Glomerular visceral epithelial cell (primary cell): ENCODE results near the gene ADGRG6.
A peak's percentile ranks its signal among the peaks of the same experiment; 100 is the strongest.
"Not testable (repeated sequence)": the region's sequence is repeated elsewhere in the genome, so short reads cannot be mapped to it uniquely, and the experiment has no call there.

Source experiments
- DNase-seq: peaks from one replicate; pipeline ENCODE4 v3.0.0-alpha.2; 2016; ENCODE audit errors: extremely low spot score

ADGRG6 gene

DNA sequence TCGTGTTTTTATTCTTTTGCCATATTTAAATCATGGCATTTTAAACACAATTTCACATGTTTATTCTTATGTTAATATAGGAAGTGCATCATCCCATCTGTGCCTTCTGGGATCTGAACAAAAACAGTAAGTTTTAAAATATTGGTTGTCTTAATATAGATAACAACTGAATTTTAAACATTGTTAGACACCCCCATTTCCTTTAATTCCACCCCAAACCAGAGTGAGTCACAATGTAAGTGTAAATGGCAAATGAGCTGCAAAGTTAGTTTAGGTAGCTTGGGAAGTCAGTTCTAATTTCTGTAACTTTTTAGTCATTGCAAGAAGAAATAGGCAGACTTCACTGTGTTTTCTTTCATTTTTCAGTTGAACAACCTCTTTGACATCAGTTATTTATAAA lies 108.0 kb downstream of the ADGRG6 start:
- no peak for DNase-seq

DNA sequence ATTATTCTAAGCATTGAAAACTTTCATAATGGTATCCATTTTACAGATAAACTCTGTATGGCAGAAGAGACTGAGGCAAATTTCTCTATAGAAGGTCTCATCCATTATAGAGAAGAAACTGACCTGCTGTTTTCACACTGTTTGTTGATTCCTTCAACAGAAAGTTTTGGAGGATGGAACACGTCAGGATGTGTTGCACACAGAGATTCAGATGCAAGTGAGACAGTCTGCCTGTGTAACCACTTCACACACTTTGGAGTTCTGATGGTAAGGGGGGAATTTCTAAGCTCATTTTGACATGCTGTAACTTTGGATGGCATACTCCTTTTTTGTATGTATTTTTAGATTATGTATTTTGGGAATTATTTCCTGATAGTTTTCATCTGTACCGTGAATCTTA lies 109.3 kb downstream of the ADGRG6 start:
- no peak for DNase-seq

DNA sequence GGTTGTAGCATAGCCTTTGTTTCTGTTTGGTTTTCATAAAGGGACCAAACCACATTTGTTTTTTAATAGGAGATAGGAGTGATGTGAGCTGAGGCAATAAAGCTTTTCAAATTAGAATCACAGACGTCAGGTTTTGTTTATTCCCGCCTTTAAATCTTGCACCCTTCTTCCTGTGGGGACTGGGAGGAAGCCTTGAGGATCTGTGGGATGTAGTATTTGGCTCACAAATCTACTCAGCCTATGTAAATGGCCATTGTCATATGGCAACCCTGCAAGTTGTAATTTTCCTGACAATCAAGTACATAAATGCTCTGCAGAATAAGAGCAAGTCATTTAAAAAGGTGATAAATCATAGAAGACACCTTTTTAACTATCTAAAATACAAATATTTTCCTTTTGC lies 110.4 kb downstream of the ADGRG6 start:
- no peak for DNase-seq

DNA sequence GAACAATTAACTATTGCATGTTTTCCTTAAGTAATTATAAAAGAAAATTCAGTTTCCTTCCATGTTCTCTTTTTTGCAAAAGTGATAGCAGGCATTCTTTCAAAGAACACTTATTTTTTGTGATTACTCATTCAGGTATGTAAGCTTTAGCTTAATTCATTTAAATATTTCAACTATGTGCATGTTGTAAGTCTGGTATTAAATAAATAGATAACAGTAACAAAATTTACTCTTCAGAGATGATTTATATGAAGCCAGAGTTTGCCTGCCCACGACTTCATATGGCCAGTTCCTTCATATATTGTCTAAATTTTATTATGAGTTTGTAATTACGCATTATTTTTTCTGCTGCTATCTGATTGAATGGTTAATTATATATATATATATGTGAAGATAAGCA lies 110.9 kb downstream of the ADGRG6 start:
- DNase-seq: no peak

DNA sequence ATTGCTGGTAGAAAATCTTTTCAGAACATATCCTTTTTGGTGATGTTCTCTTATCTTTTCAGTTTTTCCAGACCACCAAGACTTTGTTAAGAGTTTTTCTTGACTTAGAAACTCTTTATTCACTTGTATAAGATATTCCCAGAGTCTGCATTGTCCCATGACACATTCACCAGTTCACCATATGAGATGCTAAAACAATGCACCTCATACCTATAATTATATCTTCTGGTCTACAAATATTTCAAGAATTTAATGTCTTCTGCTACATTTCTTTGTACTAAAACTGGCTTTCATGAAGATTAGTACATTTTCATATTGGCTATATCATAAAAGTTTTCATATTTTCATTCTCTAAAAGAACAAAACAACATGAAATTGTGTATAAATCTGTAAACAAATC lies 111.3 kb downstream of the ADGRG6 start:
- peak; percentile 78 for DNase-seq

DNA sequence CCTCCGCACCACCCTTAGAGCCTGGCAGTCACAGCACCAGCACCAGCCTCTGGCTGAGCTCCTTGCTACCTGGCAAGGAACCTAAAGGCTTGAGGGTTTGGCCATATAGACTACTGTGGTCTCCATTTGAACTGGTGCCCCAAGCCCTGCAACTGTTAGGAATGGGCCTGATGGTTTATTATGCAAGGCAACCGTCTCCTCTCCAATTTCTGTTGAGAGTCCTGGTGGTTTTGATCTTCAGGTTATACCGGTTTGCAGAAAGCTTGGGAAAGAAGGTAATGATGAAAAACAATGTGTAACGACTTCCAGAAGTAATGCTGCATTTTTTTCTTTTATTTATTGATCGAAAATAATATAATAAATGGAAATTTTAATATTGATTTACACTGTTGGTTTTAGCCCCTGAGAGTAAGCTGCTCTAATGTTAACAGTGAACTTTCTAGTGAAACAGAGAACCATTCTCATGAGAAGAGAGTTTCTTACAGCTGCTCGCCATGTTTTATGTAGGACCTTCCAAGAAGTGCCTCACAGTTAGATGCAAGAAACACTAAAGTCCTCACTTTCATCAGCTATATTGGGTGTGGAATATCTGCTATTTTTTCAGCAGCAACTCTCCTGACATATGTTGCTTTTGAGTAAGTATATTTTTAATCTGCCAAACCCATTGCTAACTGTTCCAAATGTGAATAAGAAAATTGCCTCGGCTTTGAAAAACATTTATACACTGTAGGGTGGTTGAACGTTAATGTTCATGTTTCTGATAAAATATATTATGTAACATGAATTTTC lies 112.8 kb downstream of the ADGRG6 start:
- no peak for DNase-seq

DNA sequence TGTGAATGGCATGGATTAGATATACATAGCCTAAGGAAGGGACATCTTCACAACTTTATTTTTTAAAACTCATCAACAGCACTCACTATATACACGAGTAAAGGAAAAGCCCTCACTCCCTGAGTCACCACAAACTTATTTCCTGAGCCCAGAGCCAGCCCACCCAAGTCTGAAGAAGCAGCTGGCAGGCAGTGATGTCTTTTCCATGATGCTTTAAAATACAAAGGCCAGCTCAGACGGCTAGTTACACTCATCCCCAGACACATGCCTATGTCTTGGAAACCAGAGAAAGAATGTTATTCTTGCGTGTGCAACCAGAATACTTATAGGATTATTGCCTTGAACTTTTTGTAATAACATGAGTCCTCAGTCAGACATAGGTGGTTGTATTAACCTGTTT lies 114.4 kb downstream of the ADGRG6 start:
- DNase-seq: peak; percentile 93

DNA sequence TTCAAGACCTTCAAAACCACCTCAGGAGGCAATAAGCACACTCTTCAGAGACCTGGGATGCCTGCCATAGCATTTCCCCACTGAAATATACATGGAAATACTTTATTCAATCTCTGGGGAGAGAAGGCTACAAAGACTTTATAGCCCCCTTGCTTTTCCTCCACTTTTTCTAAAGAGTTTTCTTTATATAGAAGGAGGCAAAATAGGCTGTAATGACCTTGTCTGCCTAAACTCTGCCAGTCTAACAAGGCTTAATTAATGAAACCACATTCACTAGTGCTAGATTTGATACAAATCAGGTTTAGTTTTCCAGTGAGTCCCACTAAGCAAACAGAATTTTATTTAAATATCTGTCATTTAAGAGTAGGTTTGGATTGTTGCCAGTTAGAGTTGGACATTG lies 114.9 kb downstream of the ADGRG6 start:
- no peak for DNase-seq

DNA sequence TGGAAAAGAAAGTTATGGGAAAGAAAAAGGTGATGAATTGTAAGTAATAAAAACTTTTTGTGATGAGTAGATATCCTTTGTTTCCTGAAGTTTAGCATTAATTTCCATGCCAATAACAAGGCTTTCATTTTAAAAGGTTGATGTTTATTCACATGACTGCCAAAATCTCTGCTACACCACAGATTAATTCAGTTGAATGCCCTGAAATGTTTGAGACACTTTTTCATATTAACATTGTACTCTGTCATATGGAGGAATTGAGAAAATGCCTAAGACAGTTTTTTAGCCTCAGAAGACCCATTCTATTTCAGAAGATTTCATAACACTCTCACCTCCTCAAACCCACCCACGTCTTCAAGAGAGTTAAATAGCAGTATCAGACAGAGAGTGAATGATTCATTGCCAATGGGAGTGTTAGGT lies 115.5 kb downstream of the ADGRG6 start:
- DNase-seq: peak; percentile 11

DNA sequence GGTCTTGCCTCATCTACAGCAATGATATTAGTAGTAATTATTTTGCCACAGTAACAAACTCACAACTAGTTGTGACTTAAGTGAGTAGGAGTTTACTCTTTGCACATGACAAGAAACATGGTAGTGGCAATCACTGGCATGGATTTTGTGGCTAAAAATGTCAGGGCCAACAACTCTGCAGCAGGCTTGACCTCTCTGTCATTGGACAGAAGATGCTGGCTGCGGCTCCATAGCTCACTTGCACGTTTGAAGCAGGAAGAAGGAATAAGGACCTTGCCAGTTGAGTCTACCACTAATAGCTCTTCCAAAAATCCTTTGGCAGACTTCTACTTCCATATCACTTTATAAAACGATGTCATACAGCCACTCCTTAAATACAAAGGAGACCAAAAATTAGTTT lies 117.3 kb downstream of the ADGRG6 start:
- no peak for DNase-seq

DNA sequence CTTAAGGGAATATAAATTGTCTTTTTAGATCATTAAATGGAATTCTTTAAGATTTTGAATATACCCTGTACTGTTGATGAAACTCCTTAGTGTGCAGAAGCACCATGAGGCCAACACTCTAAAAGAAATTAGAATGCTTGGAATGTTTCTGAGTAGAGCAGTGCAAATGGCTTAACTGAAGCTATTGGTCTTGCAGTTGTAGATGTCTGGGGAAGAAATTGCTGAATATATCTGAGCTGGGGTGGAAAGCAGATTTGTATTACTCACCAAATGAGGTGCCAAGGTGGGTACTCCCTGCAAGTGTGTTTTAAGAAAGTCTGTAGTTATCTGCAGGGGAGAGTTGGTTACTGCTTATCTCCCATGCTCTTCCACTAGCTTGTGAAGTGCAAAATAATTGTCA lies 119.0 kb downstream of the ADGRG6 start:
- DNase-seq: no peak

DNA sequence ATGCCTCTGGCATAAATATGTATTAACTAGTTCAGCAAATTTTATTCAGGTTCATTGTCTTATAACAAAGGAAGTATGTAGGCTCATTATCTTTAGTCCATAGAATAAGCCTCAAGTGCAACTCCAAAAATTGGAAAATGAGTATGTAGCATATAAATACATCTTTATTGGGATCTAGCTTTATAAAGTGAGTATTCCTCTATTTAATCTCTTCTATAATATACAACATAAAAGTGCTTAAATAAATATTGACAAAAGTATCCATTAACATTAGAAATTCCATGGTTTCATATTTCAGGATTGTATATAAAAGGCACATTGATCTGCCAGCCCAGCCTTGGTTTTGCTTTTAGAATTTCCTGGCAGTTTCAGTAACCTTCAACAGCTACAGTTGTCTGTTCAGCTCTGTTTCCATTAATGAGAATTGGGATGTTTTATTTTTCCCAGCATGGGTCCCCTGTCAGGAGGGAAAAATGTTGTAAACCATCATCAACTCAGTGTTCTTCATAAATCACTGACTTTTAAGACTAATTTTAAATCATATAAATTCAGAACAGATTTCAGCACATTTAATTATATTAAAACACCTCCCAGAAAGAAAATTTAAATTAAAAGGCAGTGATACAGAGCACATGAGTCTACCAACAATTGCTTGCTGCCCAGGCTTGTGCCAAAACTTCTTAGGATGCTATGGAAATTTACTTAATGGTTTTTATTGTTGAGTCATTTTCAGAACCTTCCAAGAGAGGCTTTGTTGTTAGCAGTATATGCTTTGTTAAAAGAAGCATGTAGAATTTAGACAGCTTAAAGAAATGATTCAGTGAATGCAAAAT lies 119.7 kb downstream of the ADGRG6 start:
- no peak for DNase-seq

DNA sequence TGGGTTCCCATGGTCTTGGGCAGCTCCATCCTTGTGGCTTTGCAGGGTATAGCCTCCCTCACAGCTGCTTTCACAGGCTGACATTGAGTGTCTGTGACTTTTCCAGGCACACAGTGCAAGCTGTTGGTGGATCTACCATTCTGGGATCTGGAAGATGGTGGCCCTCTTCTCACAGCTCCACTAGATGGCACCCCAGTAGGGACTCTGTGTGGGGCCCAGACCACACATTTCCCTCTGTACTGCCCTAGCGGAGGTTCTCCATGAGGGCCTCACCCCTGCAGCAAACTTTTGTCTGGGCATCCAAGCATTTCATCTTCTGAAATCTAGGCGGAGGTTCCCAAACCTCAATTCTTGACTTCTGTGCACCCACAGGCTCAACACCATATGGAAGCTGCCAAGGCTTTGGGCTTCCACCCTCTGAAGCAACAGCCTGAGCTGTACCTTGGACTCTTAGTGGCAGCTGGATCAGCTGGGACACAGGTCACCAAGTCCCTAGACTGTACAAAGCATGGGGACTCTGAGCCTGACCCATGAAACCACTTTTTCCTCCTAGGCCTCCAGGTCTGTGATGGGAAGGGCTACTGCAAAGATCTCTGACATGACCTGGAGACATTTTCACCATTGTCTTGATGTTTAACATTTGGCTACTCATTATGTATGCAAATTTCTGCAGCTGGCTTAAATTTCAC lies 124.8 kb downstream of the ADGRG6 start:
- not testable (repeated sequence) for DNase-seq

DNA sequence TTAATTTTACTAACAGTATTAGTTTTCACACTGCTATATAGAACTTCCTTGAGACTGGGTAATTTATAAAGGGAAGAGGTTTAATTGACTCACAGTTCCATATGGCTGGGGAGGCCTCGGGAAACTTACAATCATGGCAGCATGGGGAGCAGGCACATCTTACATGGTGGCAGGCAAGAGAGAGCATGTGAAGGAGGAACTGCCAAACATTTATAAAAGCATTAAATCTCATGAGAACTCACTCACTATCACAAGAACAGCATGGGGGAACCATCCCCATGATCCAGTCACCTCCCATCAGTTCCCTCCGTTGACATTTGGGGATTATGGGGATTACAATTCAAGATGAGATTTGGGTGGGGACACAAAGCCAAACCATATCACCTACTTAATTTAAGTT lies 126.7 kb downstream of the ADGRG6 start:
- not testable (repeated sequence) for DNase-seq

DNA sequence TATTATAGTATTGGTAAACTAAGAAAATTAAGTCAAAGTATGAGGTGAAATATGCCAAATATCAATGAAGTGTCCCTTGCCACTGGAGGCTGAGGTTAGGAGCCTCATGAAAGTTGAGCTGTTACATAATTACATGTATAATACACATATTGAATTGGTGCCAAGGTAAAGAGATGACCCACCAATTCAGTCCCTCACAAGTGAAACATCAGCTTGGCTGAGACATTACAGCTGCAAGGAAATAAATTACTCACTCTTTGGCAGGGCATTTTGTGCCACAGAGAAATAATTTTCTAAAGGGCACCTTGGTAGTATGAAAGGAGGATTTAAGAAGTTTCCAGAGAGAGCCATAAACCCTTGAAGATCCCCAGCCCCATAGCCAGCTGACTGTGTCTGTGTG lies 127.4 kb downstream of the ADGRG6 start:
- peak; percentile 11 for DNase-seq

DNA sequence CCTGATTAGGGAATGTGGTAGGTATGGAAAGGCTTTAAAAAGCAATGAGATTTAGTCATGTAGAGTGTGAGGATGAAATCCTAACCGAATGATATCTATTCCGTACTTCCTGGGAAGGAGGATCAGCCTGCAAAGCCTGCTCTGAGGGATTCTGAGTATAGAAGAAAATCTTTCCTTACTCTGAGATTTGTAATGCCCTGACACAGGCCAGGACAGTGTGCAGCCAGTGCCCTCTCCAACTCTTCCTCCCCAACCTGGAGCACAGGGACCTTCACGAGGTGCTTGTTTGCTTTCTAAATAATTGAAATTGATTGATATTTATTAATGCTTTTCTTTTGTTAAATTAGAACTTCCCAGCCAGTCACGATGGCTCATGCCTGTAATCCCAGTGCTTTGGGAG lies 131.6 kb downstream of the ADGRG6 start:
- no peak for DNase-seq

DNA sequence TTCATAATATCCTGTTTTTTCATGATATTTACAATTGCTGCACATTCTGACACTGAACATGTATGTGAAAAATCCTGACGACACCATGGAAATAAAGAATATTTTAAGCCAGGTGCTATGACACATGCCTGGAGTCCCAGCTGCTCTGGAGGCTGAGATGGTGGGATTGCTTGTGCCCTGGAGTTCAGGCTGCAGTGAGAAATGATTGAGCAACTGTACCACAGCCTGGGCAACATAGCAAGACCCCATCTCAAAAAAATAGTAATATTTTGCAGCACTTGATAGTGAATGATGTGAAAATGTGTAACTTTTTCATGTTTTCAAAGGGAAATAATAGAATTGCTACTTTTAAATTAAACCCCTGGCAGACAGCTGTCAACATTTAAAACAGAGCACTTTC lies 137.1 kb downstream of the ADGRG6 start:
- no peak for DNase-seq

DNA sequence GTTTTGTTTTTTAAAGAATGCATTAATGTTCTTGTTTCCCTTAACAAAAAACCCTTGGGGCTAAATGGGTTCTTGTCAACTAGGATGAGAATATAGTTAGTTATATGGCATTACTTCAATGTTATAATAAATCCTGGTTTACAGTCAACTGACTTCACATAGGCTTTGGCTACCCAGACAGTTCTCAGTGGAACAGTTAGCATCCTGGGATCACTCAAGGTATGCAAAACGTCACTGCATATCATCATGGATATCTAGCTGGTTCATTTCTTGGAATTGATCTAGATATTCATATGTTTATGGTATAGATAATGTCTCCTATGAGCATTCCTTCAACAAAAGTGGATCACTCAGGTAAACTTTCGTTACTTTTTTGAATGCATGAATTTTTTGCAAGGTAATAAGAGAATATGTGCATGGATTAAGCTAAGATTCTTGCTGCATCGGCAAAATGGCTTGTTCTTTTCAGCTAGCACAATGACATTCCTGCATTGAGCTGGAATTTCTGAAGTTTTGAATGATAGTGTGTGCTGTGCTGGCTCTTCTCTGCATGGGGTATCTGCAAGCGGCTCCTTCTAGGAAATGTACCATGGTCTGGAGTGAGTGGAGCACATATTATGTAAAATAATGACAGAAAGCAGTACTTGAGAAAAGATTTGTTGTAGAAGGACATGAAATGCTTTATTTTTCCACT lies 138.9 kb downstream of the ADGRG6 start:
- DNase-seq: no peak

DNA sequence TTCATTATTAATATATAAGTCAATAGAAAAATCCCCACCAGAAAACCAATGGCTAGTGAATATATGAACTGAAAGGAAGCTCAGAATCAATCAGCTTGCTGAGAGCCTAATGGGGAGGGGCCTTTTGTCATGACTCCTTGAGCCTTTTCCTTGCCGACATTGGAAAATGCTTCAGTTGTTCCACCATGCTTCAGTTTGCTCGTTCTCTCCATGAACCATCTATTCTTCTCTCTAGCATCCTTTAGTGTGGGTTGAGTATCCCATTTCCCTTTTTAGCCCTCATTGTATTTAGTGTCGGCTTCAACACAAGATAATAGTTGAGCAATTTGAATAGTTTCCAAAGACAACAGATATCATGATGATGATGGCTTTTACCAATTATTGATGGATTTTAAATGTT lies 139.9 kb downstream of the ADGRG6 start:
- no peak for DNase-seq

DNA sequence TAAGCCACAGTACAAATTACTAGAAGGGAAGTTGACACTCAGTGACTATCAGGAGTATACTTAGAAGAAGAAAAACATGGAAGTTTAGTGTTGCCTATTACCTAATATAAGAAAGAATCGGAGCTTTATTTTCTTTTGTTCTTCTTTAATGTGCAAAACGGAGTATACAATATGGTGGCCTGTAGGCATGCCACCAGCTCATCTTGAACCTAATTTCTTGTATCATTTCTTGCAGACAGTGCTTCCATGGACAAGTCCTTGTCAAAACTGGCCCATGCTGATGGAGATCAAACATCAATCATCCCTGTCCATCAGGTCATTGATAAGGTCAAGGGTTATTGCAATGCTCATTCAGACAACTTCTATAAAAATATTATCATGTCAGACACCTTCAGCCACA lies 141.3 kb downstream of the ADGRG6 start:
- no peak for DNase-seq

DNA sequence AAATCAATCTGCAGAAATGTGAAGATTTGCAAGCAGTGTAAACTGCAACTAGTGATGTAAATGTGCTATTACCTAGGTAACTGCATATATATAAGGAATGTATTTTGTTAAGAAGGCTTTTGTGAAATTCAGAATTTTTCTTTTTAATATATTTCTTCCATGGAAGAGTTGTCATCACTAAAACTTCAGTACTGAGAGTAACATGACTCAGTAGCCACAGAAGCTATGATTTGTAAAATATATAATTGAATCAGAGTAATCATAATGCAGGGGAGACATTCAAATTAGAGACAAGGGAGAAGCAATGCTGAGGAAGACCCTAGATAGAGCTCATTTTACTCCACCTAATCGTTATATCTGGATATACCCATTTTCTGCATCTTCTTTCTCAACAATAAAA lies 141.7 kb downstream of the ADGRG6 start:
- DNase-seq: no peak

DNA sequence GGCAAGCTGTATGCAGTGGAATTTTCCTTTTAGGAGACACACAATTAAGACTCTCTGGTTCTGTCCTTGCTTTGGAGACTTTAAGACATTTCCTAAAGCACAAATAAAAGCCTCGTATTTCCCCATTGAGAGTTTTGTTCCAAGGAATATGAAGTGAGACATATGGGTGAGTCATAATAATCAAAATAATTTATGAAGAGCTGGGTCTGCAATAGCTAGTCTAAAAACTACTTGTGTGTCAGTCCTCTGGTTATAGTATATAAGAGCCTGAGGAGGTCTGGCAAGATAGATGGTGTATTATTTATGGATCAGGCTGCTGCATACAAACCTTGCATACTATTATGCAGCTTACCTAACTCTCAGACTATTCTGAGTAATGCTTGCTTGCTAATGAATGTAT lies 142.6 kb downstream of the ADGRG6 start:
- no peak for DNase-seq
